Omental fat pad (tissue), 4 donors: ENCODE results near the gene PIP4K2A. TPM values are rescaled to one million over a fixed set of nuclear protein-coding genes. Genes with fewer than 3 reads are reported as not detected.
"Not testable (repeated sequence)": the region's sequence is repeated elsewhere in the genome, so short reads cannot be mapped to it uniquely, and the experiment has no call there.

Source experiments
- ATAC-seq: fragments of 150-250 bp; one replicate; pipeline ENCODE4 v1.9.1; 2016; ENCODE audit warnings: mild to moderate bottlenecking, moderate library complexity; ENCODE audit not compliant: low FRiP score
- DNase-seq: peaks from one replicate; pipeline ENCODE4 v3.0.0-alpha.2; 2019; ENCODE audit warnings: low spot score
- total RNA-seq, 4 donors: library from RNA; depleted of rRNA; stranded (reverse); fragments of >200 nt; gene quantifications; one replicate each; pipeline ENCODE4 v1.1.0, GENCODE V29; 2016
- TF ChIP-seq, protein P1 (sequence below), 3 donors: fragments of 450-650 bp; IDR thresholded peaks; one replicate each; pipeline ENCODE4 v1.5.1; 2016 to 2017; ENCODE audit warnings: antibody characterized with exemption in 3 of 3, mild to moderate bottlenecking in 3 of 3, moderate library complexity in 2 of 3

Gene PIP4K2A
- total RNA-seq, 4 donors from 2014 or later = 16.2 to 32.5 (median 30.4) TPM

DNA sequence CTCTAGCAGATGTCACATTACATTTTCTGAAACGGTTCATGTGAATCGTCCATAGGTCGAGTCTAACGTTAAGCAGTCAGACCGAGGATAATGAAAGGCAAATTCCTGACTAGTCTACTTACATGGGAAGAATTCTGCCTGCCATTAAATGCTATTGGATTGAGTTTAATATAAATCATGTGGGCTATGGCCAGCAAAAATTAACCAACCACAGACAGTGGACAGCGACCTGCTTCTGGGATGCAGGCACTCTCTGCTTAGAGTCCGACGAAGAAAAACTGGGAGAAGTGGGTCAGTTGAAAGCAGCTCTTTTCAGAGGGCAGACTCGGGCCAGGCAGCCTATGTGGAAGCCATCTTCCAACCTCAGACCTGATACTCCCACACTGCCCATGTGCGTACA is 16.6 kb downstream of the PIP4K2A start:
- DNase-seq = no peak
- TF ChIP-seq, protein P1, sequence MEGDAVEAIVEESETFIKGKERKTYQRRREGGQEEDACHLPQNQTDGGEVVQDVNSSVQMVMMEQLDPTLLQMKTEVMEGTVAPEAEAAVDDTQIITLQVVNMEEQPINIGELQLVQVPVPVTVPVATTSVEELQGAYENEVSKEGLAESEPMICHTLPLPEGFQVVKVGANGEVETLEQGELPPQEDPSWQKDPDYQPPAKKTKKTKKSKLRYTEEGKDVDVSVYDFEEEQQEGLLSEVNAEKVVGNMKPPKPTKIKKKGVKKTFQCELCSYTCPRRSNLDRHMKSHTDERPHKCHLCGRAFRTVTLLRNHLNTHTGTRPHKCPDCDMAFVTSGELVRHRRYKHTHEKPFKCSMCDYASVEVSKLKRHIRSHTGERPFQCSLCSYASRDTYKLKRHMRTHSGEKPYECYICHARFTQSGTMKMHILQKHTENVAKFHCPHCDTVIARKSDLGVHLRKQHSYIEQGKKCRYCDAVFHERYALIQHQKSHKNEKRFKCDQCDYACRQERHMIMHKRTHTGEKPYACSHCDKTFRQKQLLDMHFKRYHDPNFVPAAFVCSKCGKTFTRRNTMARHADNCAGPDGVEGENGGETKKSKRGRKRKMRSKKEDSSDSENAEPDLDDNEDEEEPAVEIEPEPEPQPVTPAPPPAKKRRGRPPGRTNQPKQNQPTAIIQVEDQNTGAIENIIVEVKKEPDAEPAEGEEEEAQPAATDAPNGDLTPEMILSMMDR (IDR thresholded peaks at IDR 0.05) = no peak
- ATAC-seq = no peak

DNA sequence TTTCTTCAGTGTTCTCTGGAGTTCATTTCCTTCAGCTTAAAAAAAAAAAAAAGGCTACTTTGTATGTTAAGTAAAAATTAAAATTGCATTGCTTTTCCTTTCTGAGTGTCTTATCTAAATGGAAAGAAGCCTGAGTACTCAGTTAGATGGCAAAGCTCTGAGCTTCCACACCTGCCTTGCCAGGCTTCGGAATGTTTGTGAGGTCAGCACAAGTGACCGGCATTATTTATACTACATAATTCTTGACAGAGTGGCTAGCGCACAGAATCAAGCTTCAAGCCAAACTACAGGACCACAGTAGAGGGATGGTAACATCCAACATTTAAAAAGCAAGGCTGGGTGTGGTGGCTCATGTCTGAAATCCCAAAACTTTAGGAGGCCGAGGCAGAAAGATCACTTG is 17.3 kb downstream of the PIP4K2A start:
- no peak for DNase-seq

DNA sequence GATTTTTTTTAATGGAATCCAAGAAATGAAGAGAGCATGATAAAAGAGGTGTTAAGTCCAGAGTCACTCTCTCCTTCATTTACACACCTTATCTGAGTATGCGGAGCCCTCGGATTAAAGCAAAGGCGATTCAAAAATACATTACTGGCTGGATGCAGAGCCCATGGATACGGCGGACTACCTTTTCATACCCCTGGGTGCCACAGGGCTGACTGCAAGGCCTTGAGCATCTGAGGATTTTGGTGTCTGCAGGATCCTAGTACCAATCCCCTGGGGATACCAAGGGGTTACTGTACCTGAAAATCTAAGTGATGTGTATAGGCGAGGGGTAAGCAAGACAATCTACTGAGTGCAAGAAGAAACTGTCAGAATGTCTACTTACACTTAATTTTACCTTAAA is 20.5 kb downstream of the PIP4K2A start:
- TF ChIP-seq, protein P1 (IDR thresholded peaks at IDR 0.05) = no peak
- DNase-seq (no peak), ATAC-seq (no peak)

More for the DNA sequence above, 17.3 kb downstream of the PIP4K2A start:
- no peak for ATAC-seq
- TF ChIP-seq, protein P1 (IDR thresholded peaks at IDR 0.05) = no peak

DNA sequence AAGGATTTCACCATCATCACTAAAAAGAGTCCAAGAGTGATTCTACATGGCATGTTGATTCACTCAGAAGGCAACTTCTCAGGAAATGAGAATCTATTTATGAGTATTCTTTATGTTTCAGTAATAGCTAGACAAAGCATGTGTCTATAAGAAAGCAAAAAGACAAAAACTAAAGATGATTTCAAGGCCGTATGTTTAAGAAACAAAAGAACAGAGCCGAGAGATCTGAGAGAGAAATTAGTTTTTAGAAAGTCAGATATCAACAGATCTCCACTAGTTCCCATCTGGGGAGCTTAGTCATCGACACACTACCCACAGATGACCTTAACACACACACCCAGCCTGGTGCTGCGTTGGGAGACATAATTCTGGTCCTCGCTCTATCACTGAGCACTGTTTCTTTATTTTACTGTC is 21.0 kb downstream of the PIP4K2A start:
- ATAC-seq = no peak
- DNase-seq = no peak
- TF ChIP-seq, protein P1 (IDR thresholded peaks at IDR 0.05) = no peak

DNA sequence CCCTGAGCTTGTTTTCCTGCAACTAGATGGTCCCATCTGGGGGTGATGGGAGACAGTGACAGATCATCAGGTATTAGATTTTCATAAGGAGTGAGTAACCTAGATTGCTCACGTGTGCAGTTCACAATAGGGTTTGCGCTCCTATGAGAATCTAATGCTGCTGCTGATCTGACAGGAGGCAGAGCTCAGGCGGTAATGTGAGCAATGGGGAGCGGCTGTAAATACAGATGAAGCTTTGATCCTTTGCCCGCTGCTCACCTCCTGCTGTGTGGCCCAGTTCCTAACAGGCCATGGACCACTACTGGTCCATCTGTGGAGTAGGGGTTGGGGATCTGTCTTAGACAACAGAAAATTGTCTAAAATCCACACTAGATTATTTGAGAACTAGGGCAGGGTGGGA is 22.3 kb downstream of the PIP4K2A start:
- DNase-seq, ATAC-seq: not testable (repeated sequence)

DNA sequence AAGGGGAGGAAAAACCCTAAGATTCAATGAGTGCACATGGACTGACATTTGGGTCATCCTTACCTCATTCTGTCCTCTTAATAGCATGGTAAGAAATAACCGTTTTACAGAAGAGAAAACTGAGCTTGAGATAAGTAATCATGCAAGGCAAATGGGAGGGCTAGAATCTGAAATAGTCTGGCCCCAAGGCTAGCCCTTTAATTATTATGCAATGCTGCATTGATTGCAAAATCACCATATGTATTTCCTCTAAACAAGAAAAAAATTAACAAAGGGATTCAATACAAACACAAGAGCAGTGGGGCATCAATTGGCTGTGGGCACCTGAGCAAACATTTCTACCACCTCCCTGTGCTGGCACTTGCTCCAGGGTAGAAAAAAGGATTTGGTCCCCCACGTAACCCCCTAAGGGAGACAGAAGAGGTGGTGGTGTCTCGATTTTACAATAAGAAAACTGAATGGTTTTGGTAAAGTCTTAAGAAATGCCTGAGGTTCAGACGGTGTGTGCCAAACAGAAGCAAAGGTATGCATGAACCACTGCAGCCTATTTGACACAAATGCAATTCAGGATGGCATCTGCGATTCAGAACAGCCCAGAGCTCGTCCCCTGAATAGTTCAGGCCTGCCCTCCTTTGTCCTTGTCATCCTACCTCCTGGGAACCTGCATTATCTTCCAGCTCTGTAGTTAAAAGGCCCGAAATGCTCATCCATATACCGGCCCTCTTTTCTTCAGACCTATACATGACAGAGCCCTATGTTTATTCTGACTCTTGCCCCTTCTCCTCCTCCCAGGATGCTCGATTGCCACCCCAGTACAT is 23.6 kb downstream of the PIP4K2A start:
- TF ChIP-seq, protein P1 (IDR thresholded peaks at IDR 0.05) = no peak
- DNase-seq (no peak), ATAC-seq (peak; percentile 29)

DNA sequence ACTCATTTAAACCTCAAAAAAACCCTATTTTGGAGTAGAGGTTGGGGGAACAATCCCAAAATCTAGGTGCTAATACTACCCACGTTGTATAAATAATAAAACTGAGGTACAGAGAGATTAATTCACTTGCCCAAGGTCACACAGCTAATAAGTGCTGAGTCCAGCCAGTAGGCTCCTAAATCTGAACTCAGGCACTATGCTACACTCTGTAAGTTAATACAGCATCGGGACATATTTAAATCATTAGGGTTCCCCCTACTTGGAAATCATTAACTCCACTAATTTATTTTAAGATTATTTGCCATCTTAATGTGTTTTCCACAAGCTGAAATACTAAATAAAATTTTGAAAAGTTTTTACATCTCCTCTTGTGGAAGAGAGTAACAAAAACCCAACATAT is 24.2 kb downstream of the PIP4K2A start:
- ATAC-seq (no peak), DNase-seq (no peak)
- TF ChIP-seq, protein P1 (IDR thresholded peaks at IDR 0.05) = no peak
